Body of pancreas (tissue), 4 donors: ENCODE data around the gene FAM162A.

Experiments
- POLR2A ChIP-seq, 3 donors: fragments of 450-650 bp; IDR thresholded peaks; one replicate each; pipeline ENCODE4 v1.6.1; 2016; ENCODE audit warnings: antibody characterized with exemption in 3 of 3, mild to moderate bottlenecking in 2 of 3
- TF ChIP-seq, protein P1 (sequence below), 7 experiments: fragments of 450-650 bp in 4 of 7; fragments of 200-600 bp in 3 of 7; sonication (generic) in 3 of 7; IDR thresholded peaks; one replicate each; pipeline ENCODE4 v1.5.1; 2016 to 2019; ENCODE audit warnings: antibody characterized with exemption in 7 of 7

DNA sequence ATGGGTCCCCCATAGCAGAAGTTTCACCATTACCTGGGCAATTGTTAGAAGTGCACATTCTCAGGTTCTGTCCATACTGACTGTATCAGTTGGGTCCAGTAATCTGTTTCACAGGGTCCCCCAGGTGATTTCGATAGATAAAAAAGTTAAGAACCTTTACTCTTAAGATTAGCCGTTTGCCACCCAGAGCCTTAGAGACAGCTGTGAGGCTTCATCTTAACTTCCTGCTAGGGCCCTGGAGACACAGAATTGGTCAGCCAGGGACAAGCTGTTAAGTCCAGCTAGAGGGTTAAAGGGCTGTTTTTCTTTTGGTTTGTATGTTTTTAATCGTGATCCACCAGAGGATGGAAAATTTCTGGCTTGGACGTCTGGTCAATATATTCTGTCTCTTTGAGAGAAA, 6.7 kb downstream of the FAM162A start:
- TF ChIP-seq, protein P1, sequence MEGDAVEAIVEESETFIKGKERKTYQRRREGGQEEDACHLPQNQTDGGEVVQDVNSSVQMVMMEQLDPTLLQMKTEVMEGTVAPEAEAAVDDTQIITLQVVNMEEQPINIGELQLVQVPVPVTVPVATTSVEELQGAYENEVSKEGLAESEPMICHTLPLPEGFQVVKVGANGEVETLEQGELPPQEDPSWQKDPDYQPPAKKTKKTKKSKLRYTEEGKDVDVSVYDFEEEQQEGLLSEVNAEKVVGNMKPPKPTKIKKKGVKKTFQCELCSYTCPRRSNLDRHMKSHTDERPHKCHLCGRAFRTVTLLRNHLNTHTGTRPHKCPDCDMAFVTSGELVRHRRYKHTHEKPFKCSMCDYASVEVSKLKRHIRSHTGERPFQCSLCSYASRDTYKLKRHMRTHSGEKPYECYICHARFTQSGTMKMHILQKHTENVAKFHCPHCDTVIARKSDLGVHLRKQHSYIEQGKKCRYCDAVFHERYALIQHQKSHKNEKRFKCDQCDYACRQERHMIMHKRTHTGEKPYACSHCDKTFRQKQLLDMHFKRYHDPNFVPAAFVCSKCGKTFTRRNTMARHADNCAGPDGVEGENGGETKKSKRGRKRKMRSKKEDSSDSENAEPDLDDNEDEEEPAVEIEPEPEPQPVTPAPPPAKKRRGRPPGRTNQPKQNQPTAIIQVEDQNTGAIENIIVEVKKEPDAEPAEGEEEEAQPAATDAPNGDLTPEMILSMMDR (IDR thresholded peaks at IDR 0.05): no peak
- no peak for TF ChIP-seq POLR2A (IDR thresholded peaks at IDR 0.05)
